H1 (cell line): ENCODE data around the gene MYOT. TPM values are rescaled to one million over a fixed set of nuclear protein-coding genes. Genes with fewer than 3 reads are reported as not detected.

Experiments
- KDM1A ChIP-seq: fragments of 200-600, 300-600 bp; sonication (generic); IDR thresholded peaks from 2 replicates; pipeline ENCODE4 v1.7.1; 2016; ENCODE audit warnings: mild to moderate bottlenecking, low read length, borderline replicate concordance
- NRF1 ChIP-seq: IDR thresholded peaks from 2 replicates; pipeline ENCODE4 v1.6.1; 2011; ENCODE audit warnings: mild to moderate bottlenecking, low read depth, low read length, improper control_type of control experiment
- RXRA ChIP-seq: IDR thresholded peaks from 2 replicates; pipeline ENCODE4 v1.6.1; 2011; ENCODE audit warnings: low read depth, mild to moderate bottlenecking, low read length, moderate library complexity; ENCODE audit not compliant: insufficient read depth
- SIRT6 ChIP-seq: IDR thresholded peaks from one replicate; pipeline ENCODE4 v1.7.1; 2012; ENCODE audit warnings: low read length, inconsistent platforms
- SP4 ChIP-seq: IDR thresholded peaks from 2 replicates; pipeline ENCODE4 v1.6.1; 2012; ENCODE audit warnings: low read length, inconsistent platforms
- polyA plus RNA-seq, 7 experiments: library from polyadenylated mRNA; depleted of rRNA in 3 of 7; stranded (reverse) in 5 of 7; unstranded in 2 of 7; fragments of >200 nt in 5 of 7; fragments of 200-250 nt in 2 of 7; gene quantifications; 1 replicate in 5 of 7; 2 replicates in 1 of 7; 4 replicates in 1 of 7; pipeline versions ENCODE4 v1.2.1 to v1.2.3, GENCODE V29; 2011 to 2013; ENCODE audit warnings: missing spikeins in 2 of 7, mixed read lengths in 2 of 7
- total RNA-seq: library from RNA; stranded (reverse); fragmentation: NEBNext Ultra II Directional; extraction: Animal tissue kit (Norgen Biotek cat#: 25700); gene quantifications from 2 replicates; pipeline ENCODE4 v1.2.1, GENCODE V29; 2021
- TF ChIP-seq, protein P1 (sequence below): IDR thresholded peaks from 2 replicates; pipeline ENCODE4 v1.6.1; 2011; ENCODE audit warnings: low read length, improper control_type of control experiment

MYOT gene
- total and polyA plus RNA-seq, 2 of the 8 experiments (the other 6 are each of a cell fraction or from before 2014, with no cell fraction given) = not detected

DNA sequence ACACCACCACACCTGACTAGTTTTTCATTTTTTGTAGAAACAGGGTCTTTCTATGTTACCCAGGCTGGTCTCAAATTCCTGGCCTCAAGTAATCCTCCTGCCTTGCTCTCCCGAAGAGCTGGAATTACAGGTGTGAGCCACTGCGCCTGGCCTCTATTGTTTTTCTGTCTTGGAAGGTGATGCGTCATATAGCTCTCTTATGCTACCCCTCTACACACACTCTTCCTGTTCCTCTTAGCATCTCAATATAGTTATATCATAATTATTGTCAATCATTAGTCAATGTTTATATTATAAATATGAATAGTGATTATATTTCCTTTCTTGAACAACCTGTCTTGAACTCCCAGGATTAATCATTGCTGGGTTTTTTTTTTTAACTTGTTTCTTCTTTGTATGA is 28.9 kb downstream of the MYOT start (continued):
- TF ChIP-seq, protein P1, sequence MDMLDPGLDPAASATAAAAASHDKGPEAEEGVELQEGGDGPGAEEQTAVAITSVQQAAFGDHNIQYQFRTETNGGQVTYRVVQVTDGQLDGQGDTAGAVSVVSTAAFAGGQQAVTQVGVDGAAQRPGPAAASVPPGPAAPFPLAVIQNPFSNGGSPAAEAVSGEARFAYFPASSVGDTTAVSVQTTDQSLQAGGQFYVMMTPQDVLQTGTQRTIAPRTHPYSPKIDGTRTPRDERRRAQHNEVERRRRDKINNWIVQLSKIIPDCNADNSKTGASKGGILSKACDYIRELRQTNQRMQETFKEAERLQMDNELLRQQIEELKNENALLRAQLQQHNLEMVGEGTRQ = no peak
- no peak for TF ChIP-seq SP4
- TF ChIP-seq RXRA = no peak
- no peak for TF ChIP-seq SIRT6
- TF ChIP-seq NRF1 = no peak
- TF ChIP-seq KDM1A = no peak
